HCEC 1CT (cell line): ENCODE measurements around the gene PRCC.
A peak's percentile ranks its signal among the peaks of the same experiment; 100 is the strongest.

ENCODE experiments used
- DNase-seq: peaks from one replicate; pipeline ENCODE4 v3.0.0-alpha.2; 2017

The PRCC gene

GRCh38 chr1:156801409-156802121, 34.2 kb downstream of the PRCC start:
- DNase-seq, result peak; percentile 29

DNA sequence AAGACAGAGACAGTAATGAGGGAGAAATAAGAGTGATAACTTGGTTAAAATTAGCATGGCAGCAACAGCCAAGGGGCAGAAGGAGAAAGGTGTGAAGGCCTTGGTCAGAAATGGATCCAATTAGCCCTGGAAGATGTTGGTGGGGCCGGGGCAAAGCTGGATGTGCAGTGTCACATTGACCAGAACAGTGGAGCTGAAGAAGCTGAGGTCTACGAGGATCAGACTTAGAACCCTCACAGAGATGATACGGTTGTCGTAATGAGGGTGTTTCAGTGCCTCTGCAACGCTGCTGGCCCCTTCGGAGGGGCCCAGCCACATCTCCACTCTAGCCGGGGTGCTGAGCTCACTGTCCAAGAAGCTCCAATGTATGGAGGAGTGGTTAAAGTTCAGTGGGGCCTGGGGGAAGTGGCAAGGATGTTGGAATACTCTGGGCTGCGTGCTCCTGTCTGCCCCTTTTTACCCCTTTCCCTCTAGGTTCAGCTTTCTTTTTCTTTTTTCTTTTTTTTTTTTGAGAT, 35.1 kb downstream of the PRCC start:
- DNase-seq, result no peak

GRCh38 chr1:156803086-156803851, 35.9 kb downstream of the PRCC start:
- DNase-seq, result no peak

DNA sequence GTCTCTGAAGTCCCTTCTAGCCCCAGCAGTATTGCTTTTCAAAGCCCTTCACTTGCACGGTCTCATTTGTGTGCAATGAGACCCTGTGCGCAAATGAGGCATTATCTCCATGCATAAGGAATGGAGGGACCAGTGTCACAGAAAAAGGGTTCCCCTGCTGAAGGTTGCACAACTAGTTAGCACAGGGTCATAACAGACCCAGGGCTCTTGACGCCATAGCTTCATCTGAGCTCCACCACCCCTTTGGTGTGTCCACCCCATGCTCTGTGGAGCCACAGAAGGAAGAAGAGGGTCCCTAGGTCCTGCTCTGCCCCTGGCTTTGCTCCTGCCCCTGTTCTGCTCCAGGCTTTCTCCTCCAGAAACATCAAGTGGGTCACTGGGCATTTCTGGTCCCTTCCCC, 36.7 kb downstream of the PRCC start:
- no peak for DNase-seq

- no peak for DNase-seq
Measured at GRCh38 chr1:156804572-156805243, 37.4 kb downstream of the PRCC start.

GRCh38 chr1:156805766-156806511, 38.6 kb downstream of the PRCC start:
- peak; percentile 89 for DNase-seq

DNA sequence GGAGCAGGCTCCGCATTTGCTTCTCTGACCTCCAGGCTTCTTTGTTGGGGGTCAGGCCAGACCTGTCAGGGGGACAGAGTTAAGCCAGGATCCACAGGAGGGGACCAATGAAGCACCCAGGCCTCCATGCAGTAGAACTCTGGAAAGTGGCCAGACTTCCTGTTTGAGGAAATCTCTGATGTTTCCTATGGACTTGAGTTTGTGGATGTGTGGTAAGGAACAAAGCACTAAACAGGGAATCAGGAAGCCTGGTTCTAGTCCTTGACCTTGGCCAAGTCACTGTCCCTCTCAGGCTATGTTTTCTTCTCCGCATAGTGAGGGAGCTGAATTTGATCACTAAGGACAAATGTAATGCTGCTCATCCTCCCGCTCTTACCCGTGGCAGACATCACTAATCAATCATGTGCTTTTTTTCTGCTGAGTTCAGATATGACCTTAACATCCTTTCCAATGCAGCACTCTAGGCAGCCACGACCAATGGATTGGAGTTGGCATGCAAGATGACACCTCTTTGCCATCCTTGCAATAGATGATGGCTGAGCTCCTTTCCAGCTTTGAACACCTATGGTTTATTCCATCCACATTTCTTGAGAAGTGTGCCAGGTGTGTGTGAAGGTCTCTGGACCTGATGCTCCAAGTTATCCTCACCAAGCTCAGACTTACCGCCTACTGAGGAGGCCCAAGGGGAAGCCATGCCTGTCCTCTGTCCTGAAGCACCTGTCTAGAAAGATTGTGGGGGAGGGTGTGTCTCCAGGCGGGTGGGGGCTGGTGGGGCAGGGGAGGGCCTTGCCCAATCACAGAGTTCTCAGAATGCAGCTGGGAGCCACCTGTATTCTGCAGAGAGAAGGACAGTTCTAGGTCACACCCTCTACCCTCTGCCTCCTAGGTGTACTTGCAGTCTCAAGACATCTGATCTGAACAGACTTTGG, 39.4 kb downstream of the PRCC start:
- DNase-seq, result peak; percentile 18

DNA sequence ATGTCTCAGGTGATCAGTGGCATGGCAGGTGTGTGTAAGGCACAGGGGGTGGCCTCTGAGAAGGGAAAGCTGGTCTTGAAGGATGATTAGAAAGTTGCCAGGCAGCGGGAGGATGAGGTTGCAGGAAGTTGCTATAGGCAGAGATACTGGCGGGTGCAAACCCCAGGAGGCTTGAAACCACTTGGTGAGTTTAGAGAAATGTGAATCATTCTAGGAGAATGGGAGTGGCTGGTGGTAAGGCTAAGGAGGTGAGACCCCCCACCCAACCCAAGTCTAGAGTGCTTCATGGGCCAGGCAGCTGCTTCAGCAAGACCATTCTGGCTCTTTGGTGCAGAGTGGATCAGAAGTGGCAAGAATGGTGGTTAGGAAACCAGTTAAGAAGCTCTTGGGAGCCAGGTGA, 40.3 kb downstream of the PRCC start:
- DNase-seq, result no peak

DNA sequence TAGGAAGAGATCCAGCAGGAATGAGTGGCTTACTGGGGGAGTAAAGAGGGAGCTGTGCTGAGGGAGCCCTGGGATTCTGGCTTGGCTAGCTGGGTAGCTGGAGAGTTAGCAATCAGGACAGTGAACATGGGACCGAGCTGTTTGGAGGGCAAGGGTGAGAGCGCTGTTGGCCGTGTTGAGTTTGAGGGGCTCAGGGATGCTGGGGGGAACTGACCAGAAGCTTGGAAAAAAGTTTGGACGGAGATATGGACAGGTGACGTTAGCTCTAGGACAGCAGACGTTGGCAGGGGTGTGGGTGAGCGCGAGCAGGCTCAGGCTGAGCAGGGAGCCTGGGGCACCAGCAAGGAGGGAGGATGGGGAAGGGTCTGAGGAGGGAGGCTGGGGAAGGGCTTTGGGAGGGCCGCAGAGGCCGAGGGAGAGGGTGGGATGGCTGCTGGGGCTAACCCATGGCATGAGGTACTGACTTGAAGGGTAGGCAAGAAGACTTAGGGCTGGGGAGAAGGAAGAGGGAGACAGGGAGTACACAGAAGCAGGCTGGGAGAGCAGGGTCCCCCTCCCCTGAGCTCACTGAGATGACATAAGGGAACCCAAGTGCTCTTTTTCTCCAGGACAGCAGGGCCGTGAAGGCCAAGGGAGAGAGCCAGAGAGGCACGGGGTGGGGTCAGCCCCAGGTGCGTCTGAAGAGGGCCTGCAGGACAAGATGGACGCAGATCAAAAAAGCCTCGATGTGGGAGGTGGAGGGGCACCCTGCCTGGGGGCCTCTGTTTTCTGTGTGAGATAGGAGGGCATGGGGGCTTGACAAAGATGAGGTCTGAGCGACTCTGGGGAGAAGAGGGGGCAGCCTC, 41.1 kb downstream of the PRCC start:
- DNase-seq, result no peak

- DNase-seq, result no peak
Measured at GRCh38 chr1:156809281-156809680, 41.9 kb downstream of the PRCC start.

DNA sequence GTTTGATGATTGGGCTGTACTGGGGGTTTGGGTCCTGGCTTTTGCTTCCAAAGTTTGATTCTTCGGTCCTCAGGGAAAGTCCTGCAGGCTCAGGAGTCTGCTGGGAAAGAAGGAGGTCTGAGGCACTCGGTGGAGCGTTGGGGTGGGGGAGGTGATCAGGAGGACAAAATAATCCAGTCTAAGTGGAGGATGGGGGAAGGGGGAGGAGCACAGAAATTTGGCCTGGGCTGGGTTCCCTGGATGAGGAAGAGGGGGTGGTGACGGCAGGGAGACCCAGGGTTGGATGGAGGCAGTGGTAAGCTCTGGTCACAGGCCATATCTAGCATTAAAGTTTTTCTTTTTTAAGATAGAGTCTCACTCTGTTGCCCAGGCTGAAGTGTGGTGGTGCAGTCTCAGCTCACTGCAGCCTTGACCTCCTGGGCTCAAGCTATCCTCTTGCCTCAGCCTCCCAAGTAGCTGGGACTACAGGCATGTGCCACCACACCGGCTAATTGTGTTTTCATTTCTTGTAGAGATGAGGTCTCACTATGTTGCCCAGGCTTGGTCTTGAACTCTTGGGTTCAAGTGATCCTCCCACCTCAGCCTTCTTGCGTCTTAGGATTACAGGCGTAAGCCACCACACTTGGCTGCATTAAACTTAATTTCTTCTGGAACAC, 42.5 kb downstream of the PRCC start:
- DNase-seq, result no peak

DNA sequence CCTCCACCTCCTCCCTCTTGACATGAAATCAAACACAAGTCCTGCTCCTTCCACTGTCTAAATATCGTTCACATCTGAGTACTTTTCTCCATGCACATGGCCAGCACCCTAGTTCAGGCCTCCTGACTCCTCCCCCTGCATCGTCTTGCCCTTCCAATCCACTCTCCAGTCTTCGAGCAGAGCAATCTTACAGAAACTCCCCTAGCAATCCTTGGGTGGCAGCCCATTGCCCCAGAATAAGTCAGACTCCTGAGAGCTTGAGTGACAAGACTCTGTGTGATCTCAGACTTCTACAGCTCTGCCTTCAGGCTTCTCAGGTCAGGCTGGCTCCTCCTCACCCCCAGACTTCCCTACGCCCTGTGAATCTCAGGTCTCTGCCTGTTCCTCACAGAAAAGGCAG, 43.8 kb downstream of the PRCC start:
- no peak for DNase-seq

- DNase-seq, result no peak
Measured at GRCh38 chr1:156812293-156812990, 45.1 kb downstream of the PRCC start.

DNA sequence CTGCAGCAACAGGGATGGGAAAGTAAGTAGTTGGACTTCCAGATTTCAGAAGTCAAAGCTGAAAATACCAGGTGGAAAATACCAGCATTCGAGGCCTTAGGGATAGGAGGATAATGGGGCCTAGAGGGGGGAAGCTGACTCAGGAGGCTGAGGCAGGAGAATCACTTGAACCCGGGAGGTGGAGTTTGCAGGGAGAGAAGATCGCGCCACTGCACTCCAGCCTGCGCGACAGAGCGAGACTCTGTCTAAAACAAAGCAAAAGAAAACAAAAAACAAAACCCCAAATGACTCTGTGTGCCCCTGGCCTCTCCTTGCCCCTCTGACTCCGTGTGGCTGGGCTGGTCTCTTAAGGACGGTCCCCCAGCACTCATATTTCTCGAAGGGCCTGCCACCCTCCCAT, 46.0 kb downstream of the PRCC start:
- no peak for DNase-seq

DNA sequence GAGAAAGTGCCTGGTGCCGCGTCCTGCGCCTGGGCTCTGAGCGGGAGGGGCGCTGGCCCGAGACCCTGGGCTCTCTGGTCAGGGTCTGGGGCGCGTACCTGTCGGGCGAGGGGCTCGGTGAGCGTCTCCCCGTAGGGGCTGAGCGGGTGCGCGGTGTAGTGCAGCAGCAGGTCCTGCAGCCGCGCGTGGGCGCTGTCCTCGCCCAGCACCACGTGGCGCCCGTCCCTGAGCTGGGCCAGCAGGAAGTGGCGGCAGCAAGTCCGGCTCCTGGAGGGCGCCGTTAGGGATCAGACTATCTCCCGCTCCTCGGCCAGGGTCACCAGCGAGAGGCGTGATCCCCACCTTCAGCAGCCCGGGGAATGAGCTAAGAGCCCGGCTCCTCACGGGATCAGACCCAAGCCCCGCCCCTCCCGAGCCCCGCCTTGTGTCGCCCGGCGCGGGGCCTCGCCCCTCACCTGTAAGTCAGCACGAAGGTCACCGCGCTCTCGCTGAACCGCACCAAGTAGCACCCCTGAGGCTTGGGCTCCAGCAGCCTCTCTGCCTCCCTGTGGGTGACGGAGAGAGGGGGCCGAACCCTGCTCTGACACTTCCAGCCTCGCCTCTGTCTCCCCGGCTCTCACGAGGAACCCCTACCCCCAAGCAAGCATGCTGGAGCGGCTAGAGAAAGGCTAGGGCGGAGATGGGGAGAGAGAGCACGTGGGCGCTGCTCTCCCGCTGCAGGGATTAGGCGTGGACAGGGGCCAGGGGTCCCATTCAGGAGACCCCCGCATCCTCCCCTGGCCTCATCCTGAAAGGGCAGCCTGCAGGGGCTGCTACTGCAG, 46.6 kb downstream of the PRCC start:
- DNase-seq, result peak; percentile 43

- no peak for DNase-seq
Measured at GRCh38 chr1:156814571-156815260, 47.4 kb downstream of the PRCC start.

GRCh38 chr1:156815307-156815826, 48.0 kb downstream of the PRCC start:
- DNase-seq, result peak; percentile 89

GRCh38 chr1:156815961-156816422, 48.7 kb downstream of the PRCC start:
- no peak for DNase-seq
